MM.1S (cell line): Measurements from ENCODE around the gene GORAB.

Source experiments
- DNase-seq: peaks from one replicate; pipeline ENCODE4 v3.0.0-alpha.2; 2015
- H2AFZ ChIP-seq: fragments of 300-600 bp; sonication (generic); 2 replicates; pipeline ENCODE4 v1.6.0; 2016; ENCODE audit warnings: antibody characterized with exemption, low read length
- H3F3A ChIP-seq: fragments of 300-600 bp; sonication (generic); 2 replicates; pipeline ENCODE4 v1.6.1; 2016; ENCODE audit warnings: mild to moderate bottlenecking, antibody characterized with exemption, low read length, moderate library complexity, mixed read lengths; ENCODE audit not compliant: insufficient read depth
- H3K27ac ChIP-seq: fragments of 300-600 bp; sonication (generic); 2 replicates; pipeline ENCODE4 v1.5.1; 2016; ENCODE audit warnings: mild to moderate bottlenecking, low read length
- H3K27me3 ChIP-seq: fragments of 300-600 bp; sonication (generic); replicated peaks from 2 replicates; pipeline ENCODE4 v1.6.0; 2016; ENCODE audit warnings: low read length; ENCODE audit not compliant: insufficient read depth
- H3K36me3 ChIP-seq: fragments of 300-600 bp; sonication (generic); replicated peaks from 2 replicates; pipeline ENCODE4 v1.6.1; 2016; ENCODE audit warnings: mild to moderate bottlenecking, low read length, mixed read lengths; ENCODE audit not compliant: insufficient read depth
- H3K4me1 ChIP-seq: fragments of 300-600 bp; sonication (generic); 2 replicates; pipeline ENCODE4 v1.6.1; 2016; ENCODE audit warnings: low read length, mixed read lengths
- H3K4me2 ChIP-seq: fragments of 300-600 bp; sonication (generic); 2 replicates; pipeline ENCODE4 v1.6.0; 2016; ENCODE audit warnings: low read depth, low read length
- H3K4me3 ChIP-seq: fragments of 300-600 bp; sonication (generic); 2 replicates; pipeline ENCODE4 v1.5.1; 2016; ENCODE audit warnings: low read length, mixed read lengths
- H3K79me2 ChIP-seq: fragments of 300-600 bp; sonication (generic); 2 replicates; pipeline ENCODE4 v1.6.1; 2016; ENCODE audit warnings: mixed run types, low read length, mixed read lengths
- H3K9ac ChIP-seq: fragments of 300-600 bp; sonication (generic); 2 replicates; pipeline ENCODE4 v1.6.1; 2016; ENCODE audit warnings: low read length, mixed read lengths
- H3K9me2 ChIP-seq: fragments of 300-600 bp; sonication (generic); replicated peaks from 2 replicates; pipeline ENCODE4 v1.6.1; 2016; ENCODE audit warnings: mild to moderate bottlenecking, low read length, mixed read lengths; ENCODE audit not compliant: insufficient read depth
- H3K9me3 ChIP-seq: fragments of 300-600 bp; sonication (generic); replicated peaks from 2 replicates; pipeline ENCODE4 v1.6.1; 2016; ENCODE audit warnings: mild to moderate bottlenecking, low read length, mixed read lengths; ENCODE audit not compliant: insufficient read depth
- H4K20me1 ChIP-seq: fragments of 300-600 bp; sonication (generic); 2 replicates; pipeline ENCODE4 v1.6.1; 2016; ENCODE audit warnings: mild to moderate bottlenecking, low read length, moderate library complexity, mixed read lengths; ENCODE audit not compliant: insufficient read depth
- CTCF ChIP-seq: fragments of 300-600 bp; sonication (generic); IDR thresholded peaks from 2 replicates; pipeline ENCODE4 v1.5.1; 2016; ENCODE audit warnings: antibody characterized with exemption, low read length, mixed read lengths
- EZH2 ChIP-seq: fragments of 300-600 bp; sonication (generic); optimal IDR thresholded peaks from 2 replicates; pipeline ENCODE3; 2017; ENCODE audit warnings: low read depth, mild to moderate bottlenecking, antibody characterized with exemption, low read length, mixed read lengths
- EZH2phosphoT487 ChIP-seq: fragments of 300-600 bp; sonication (generic); IDR thresholded peaks from 2 replicates; pipeline ENCODE4 v1.6.1; 2018; ENCODE audit warnings: antibody characterized with exemption, low read length

GORAB gene

GRCh38 chr1:170568197-170568596, 36.2 kb downstream of the GORAB start:
- no peaks in the 10 kb centered on the region for H4K20me1 ChIP-seq
- no peaks in the 10 kb centered on the region for H3K4me1 ChIP-seq
- H3K27me3 ChIP-seq: no peaks in the 10 kb centered on the region
- H3F3A ChIP-seq: no peaks in the 10 kb centered on the region
- H3K4me2 ChIP-seq: no peak overlapping the region
- no peaks in the 10 kb centered on the region for H3K79me2 ChIP-seq
- no peak overlapping the region for H2AFZ ChIP-seq
- H3K9me2 ChIP-seq: no peaks in the 10 kb centered on the region
- no peak for TF ChIP-seq EZH2phosphoT487
- no peak for TF ChIP-seq EZH2
- no peak for TF ChIP-seq CTCF
- H3K9ac ChIP-seq: no peak overlapping the region
- no peaks in the 10 kb centered on the region for H3K9me3 ChIP-seq
- H3K4me3 ChIP-seq: no peak overlapping the region
- no peaks in the 10 kb centered on the region for H3K36me3 ChIP-seq
- no peak overlapping the region for H3K27ac ChIP-seq
- no peak for DNase-seq

GRCh38 chr1:170576980-170577379, 45.0 kb downstream of the GORAB start:
- H3K4me2 ChIP-seq: no peak overlapping the region
- H3K27me3 ChIP-seq: no peaks in the 10 kb centered on the region
- H3K9me3 ChIP-seq: no peaks in the 10 kb centered on the region
- no peaks in the 10 kb centered on the region for H3K4me1 ChIP-seq
- H2AFZ ChIP-seq: no peak overlapping the region
- no peaks in the 10 kb centered on the region for H3K36me3 ChIP-seq
- H3K27ac ChIP-seq: no peak overlapping the region
- no peaks in the 10 kb centered on the region for H3F3A ChIP-seq
- no peak for DNase-seq
- H3K79me2 ChIP-seq: no peaks in the 10 kb centered on the region
- H4K20me1 ChIP-seq: no peaks in the 10 kb centered on the region
- TF ChIP-seq EZH2phosphoT487 (no peak), EZH2 (no peak), CTCF (no peak)
- H3K9me2 ChIP-seq: no peaks in the 10 kb centered on the region
- H3K4me3 ChIP-seq: no peak overlapping the region
- H3K9ac ChIP-seq: no peak overlapping the region

GRCh38 chr1:170578359-170578758, 46.4 kb downstream of the GORAB start:
- Histone ChIP-seq H4K20me1 (no peaks in the 10 kb centered on the region), H3K27me3 (no peaks in the 10 kb centered on the region), H3F3A (no peaks in the 10 kb centered on the region), H3K9me2 (no peaks in the 10 kb centered on the region), H3K4me2 (no peak overlapping the region), H3K27ac (no peak overlapping the region), H3K4me1 (no peaks in the 10 kb centered on the region), H3K9me3 (no peaks in the 10 kb centered on the region), H2AFZ (no peak overlapping the region), H3K36me3 (no peaks in the 10 kb centered on the region), H3K4me3 (no peak overlapping the region), H3K79me2 (no peaks in the 10 kb centered on the region), H3K9ac (no peak overlapping the region)
- DNase-seq: no peak
- TF ChIP-seq EZH2 (no peak), CTCF (no peak), EZH2phosphoT487 (no peak)
